Osteocyte (in vitro differentiated cells): Measurements from ENCODE around the gene SLC8A2. TPM values are rescaled to one million over a fixed set of nuclear protein-coding genes. Genes with fewer than 3 reads are reported as not detected.
"Not testable (repeated sequence)": the region's sequence is repeated elsewhere in the genome, so short reads cannot be mapped to it uniquely, and the experiment has no call there.

ENCODE experiments used
- DNase-seq: peaks from one replicate; pipeline ENCODE4 v3.0.0; 2021; ENCODE audit warnings: mixed read lengths; ENCODE audit not compliant: unreplicated experiment; ENCODE audit errors: extremely low spot score
- H3K27ac Mint-ChIP-seq: one replicate; pipeline ENCODE4 v1.8.0; 2021; ENCODE audit warnings: mild to moderate bottlenecking, mixed read lengths; ENCODE audit not compliant: unreplicated experiment
- H3K27me3 Mint-ChIP-seq: one replicate; pipeline ENCODE4 v1.8.0; 2021; ENCODE audit warnings: mixed read lengths; ENCODE audit not compliant: unreplicated experiment
- H3K36me3 Mint-ChIP-seq: one replicate; pipeline ENCODE4 v1.8.0; 2021; ENCODE audit warnings: mixed read lengths; ENCODE audit not compliant: unreplicated experiment
- H3K4me1 Mint-ChIP-seq: one replicate; pipeline ENCODE4 v1.8.0; 2021; ENCODE audit warnings: mixed read lengths; ENCODE audit not compliant: unreplicated experiment
- H3K4me3 Mint-ChIP-seq: one replicate; pipeline ENCODE4 v1.8.0; 2021; ENCODE audit warnings: mild to moderate bottlenecking, moderate library complexity, mixed read lengths; ENCODE audit not compliant: unreplicated experiment
- H3K9me3 Mint-ChIP-seq: one replicate; pipeline ENCODE4 v1.8.0; 2021; ENCODE audit warnings: mixed read lengths; ENCODE audit not compliant: unreplicated experiment
- CTCF ChIP-seq: fragments of 200-600 bp; sonication (generic); IDR thresholded peaks from 2 replicates; pipeline ENCODE4 v1.5.0; 2021; ENCODE audit warnings: antibody characterized with exemption, mild to moderate bottlenecking, moderate library complexity
- total RNA-seq: library from RNA; stranded (reverse); gene quantifications from 2 replicates; pipeline ENCODE4 v1.2.1, GENCODE V29; 2021

SLC8A2 gene
- total RNA-seq, 1 donor from 2014 or later, result not detected

GRCh38 chr19:47413941-47414340 lies 57.8 kb downstream of the SLC8A2 start:
- Mint-ChIP-seq H3K36me3 (peaks cover 20% of the 10 kb centered on the region), H3K27me3 (no peaks in the 10 kb centered on the region), H3K4me3 (no peak overlapping the region), H3K4me1 (peaks cover 19% of the 10 kb centered on the region), H3K27ac (no peak overlapping the region), H3K9me3 (no peaks in the 10 kb centered on the region)
- TF ChIP-seq CTCF, result no peak
- no peak for DNase-seq

GRCh38 chr19:47411696-47412095 lies 60.0 kb downstream of the SLC8A2 start:
- not testable (repeated sequence) for H3K27me3 Mint-ChIP-seq, DNase-seq, H3K4me3 Mint-ChIP-seq, H3K27ac Mint-ChIP-seq, H3K4me1 Mint-ChIP-seq, H3K9me3 Mint-ChIP-seq
- H3K36me3 Mint-ChIP-seq, result peaks cover 29% of the 10 kb centered on the region

- H3K27ac Mint-ChIP-seq, result no peak overlapping the region
- H3K4me3 Mint-ChIP-seq, result no peak overlapping the region
- H3K9me3 Mint-ChIP-seq, result no peaks in the 10 kb centered on the region
- DNase-seq, result no peak
- no peaks in the 10 kb centered on the region for H3K27me3 Mint-ChIP-seq
- peaks cover 32% of the 10 kb centered on the region for H3K36me3 Mint-ChIP-seq
- TF ChIP-seq CTCF, result no peak
- H3K4me1 Mint-ChIP-seq, result peaks cover 1% of the 10 kb centered on the region
Observed at GRCh38 chr19:47411101-47411500, 60.6 kb downstream of the SLC8A2 start.

GRCh38 chr19:47408156-47408938 lies 63.3 kb downstream of the SLC8A2 start:
- DNase-seq, result no peak
- H3K27ac Mint-ChIP-seq, result no peak overlapping the region
- no peak overlapping the region for H3K4me3 Mint-ChIP-seq
- H3K36me3 Mint-ChIP-seq, result peaks cover 27% of the 10 kb centered on the region
- no peaks in the 10 kb centered on the region for H3K27me3 Mint-ChIP-seq
- H3K4me1 Mint-ChIP-seq, result no peaks in the 10 kb centered on the region
- no peak for TF ChIP-seq CTCF
- H3K9me3 Mint-ChIP-seq, result no peaks in the 10 kb centered on the region

- no peaks in the 10 kb centered on the region for H3K27me3 Mint-ChIP-seq
- no peak for DNase-seq
- H3K9me3 Mint-ChIP-seq, result no peaks in the 10 kb centered on the region
- H3K4me1 Mint-ChIP-seq, result no peaks in the 10 kb centered on the region
- peaks cover 24% of the 10 kb centered on the region for H3K36me3 Mint-ChIP-seq
- H3K27ac Mint-ChIP-seq, result no peak overlapping the region
- no peak for TF ChIP-seq CTCF
- no peak overlapping the region for H3K4me3 Mint-ChIP-seq
Observed at GRCh38 chr19:47407417-47407774, 64.3 kb downstream of the SLC8A2 start.
